Measurements from ENCODE around the gene MCRIP1.

The MCRIP1 gene

DNA sequence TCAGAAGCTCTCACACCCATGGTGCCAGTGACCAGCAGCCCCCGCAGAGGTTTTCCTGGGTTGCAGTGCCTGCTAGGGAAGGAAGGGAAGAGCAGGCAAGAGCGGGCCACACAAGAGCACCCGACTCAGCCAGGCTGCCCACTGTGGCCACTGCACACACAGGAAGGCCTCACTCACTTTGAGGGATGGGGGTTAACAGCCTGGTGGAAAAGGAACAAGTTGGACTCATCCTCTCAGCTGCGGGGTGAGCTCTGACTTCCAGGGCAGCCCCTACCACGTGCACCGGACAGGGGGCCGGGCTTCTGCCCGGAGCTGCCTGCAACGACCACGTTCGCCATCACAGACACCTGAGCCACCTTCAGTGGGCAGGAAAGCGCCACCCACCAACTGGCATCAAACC lies 19.1 kb upstream of the MCRIP1 start:
- no peak for TF ChIP-seq PPARA (CRISPR knock-in tag; IDR thresholded peaks at IDR 0.05; ENCODE audit: borderline replicate concordance)
- TF ChIP-seq, protein P1, sequence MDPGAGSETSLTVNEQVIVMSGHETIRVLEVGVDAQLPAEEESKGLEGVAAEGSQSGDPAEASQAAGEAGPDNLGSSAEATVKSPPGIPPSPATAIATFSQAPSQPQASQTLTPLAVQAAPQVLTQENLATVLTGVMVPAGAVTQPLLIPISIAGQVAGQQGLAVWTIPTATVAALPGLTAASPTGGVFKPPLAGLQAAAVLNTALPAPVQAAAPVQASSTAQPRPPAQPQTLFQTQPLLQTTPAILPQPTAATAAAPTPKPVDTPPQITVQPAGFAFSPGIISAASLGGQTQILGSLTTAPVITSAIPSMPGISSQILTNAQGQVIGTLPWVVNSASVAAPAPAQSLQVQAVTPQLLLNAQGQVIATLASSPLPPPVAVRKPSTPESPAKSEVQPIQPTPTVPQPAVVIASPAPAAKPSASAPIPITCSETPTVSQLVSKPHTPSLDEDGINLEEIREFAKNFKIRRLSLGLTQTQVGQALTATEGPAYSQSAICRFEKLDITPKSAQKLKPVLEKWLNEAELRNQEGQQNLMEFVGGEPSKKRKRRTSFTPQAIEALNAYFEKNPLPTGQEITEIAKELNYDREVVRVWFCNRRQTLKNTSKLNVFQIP (CRISPR knock-in tag; IDR thresholded peaks at IDR 0.05; ENCODE audit: borderline replicate concordance, low read depth), result no peak
- ATAC-seq, result no peak

DNA sequence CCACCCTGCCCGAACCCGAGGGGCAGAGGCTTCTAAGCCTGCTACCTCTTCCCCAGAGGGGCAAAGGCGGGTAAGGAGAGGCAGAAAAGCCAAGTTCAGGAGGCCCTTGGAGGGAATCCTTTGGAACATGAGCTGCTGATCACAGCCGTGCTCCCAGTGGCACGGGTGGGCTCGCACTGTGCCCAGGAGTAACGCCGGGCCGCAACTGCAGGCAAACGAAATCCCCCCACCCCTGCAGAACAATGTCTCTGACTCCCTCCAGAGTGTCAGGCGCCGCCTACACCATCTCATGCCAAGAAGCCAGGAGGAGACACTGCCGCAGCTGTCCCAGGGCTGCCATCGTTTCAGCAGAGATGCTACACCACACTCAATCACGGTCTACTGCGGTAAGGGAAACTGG lies 18.3 kb upstream of the MCRIP1 start:
- ATAC-seq, result no peak
- TF ChIP-seq TOX (CRISPR knock-in tag; IDR thresholded peaks at IDR 0.05; ENCODE audit: borderline replicate concordance) (no peak), ZNF565 (CRISPR knock-in tag; conservative IDR thresholded peaks at IDR 0.05; ENCODE audit: low read depth) (no peak), BACH2 (CRISPR knock-in tag; IDR thresholded peaks at IDR 0.05; ENCODE audit: borderline replicate concordance) (no peak), CSDC2 (CRISPR knock-in tag; IDR thresholded peaks at IDR 0.05) (no peak), ZNF70 (CRISPR knock-in tag; IDR thresholded peaks at IDR 0.05) (no peak), ESRRG (CRISPR knock-in tag; IDR thresholded peaks at IDR 0.05) (no peak), ZC3H10 (CRISPR knock-in tag; IDR thresholded peaks at IDR 0.05) (no peak), ZFP30 (CRISPR knock-in tag; IDR thresholded peaks at IDR 0.05) (no peak)
- TF ChIP-seq, protein P1 (CRISPR knock-in tag; IDR thresholded peaks at IDR 0.05; ENCODE audit: borderline replicate concordance, low read depth), result no peak

DNA sequence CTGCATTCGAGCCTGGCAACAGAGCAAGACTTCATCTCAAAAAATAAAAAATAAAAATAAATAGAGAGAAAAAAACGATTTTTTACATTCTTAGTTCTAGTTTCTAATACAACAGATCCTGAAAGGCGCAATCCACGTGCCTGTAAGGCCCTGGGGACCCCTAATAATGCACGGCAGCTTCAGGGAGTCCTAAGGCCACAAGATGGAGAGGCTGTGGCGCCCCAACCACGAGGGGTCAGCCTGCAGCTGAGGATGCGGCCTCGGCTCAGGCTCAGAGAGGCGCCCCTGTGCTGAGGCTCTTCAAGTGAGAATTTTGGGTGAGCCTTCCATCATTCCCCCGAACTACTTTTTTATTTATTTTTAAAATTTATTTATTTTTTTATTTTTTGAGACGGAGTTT lies 16.4 kb upstream of the MCRIP1 start:
- no peak for ATAC-seq
- TF ChIP-seq ESRRG (CRISPR knock-in tag; IDR thresholded peaks at IDR 0.05) (no peak), OSR1 (CRISPR knock-in tag; IDR thresholded peaks at IDR 0.05) (no peak)

DNA sequence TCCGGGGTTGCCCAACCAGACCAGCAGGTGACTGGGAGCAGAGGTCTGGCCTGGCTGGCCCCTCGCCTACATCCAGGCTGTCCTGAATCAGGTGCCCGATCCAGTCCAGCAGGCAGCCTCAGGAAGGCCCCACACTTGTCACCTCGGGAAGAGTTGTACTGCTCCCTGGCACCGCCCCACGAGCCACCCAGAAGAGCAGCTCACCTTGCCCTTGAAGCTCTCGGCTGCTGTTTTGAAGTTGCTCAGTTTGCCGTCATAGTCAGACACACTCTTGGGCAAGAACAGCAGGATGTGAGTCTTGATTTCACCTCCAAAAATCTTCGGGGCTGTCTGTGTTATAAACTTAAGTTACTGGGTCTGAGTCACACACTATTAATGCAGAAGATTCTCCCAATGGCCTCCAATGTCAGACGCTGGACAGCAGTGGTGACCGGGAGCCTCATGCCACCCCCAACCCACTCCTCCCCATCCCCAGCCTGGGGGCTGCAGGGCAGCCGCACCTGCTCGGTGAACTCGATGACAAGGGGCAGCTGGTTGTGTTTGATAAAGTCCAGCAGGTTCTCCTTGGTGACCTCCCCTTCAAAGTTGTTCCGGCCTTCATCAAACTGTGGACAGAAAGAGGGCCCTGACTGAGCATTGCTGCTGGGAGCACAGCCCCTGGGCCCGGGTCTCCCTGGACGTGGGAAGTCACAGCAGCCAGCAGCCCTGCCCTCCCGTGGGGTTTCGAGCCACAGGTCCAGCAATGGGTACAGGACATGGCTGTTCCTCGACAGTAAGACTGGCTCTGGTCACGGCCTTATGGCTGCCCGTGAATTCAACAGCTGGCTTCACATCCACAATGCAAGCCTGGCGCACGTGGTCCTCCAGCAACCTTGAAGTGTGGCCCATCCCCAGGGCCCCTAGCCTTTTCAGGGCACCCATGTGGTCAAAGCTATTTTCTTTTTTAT lies 13.9 kb upstream of the MCRIP1 start:
- no peak for TF ChIP-seq ZFP3 (CRISPR knock-in tag; IDR thresholded peaks at IDR 0.05)
- TF ChIP-seq, protein P1 (CRISPR knock-in tag; IDR thresholded peaks at IDR 0.05; ENCODE audit: borderline replicate concordance, low read depth), result no peak
- TF ChIP-seq PPARA (CRISPR knock-in tag; IDR thresholded peaks at IDR 0.05; ENCODE audit: borderline replicate concordance), result no peak
- no peak for TF ChIP-seq BACH2 (CRISPR knock-in tag; IDR thresholded peaks at IDR 0.05; ENCODE audit: borderline replicate concordance)
- TF ChIP-seq, protein P2, sequence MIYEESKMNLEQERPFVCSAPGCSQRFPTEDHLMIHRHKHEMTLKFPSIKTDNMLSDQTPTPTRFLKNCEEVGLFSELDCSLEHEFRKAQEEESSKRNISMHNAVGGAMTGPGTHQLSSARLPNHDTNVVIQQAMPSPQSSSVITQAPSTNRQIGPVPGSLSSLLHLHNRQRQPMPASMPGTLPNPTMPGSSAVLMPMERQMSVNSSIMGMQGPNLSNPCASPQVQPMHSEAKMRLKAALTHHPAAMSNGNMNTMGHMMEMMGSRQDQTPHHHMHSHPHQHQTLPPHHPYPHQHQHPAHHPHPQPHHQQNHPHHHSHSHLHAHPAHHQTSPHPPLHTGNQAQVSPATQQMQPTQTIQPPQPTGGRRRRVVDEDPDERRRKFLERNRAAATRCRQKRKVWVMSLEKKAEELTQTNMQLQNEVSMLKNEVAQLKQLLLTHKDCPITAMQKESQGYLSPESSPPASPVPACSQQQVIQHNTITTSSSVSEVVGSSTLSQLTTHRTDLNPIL (CRISPR knock-in tag; IDR thresholded peaks at IDR 0.05; ENCODE audit: low read depth), result no peak
- ATAC-seq, result no peak

DNA sequence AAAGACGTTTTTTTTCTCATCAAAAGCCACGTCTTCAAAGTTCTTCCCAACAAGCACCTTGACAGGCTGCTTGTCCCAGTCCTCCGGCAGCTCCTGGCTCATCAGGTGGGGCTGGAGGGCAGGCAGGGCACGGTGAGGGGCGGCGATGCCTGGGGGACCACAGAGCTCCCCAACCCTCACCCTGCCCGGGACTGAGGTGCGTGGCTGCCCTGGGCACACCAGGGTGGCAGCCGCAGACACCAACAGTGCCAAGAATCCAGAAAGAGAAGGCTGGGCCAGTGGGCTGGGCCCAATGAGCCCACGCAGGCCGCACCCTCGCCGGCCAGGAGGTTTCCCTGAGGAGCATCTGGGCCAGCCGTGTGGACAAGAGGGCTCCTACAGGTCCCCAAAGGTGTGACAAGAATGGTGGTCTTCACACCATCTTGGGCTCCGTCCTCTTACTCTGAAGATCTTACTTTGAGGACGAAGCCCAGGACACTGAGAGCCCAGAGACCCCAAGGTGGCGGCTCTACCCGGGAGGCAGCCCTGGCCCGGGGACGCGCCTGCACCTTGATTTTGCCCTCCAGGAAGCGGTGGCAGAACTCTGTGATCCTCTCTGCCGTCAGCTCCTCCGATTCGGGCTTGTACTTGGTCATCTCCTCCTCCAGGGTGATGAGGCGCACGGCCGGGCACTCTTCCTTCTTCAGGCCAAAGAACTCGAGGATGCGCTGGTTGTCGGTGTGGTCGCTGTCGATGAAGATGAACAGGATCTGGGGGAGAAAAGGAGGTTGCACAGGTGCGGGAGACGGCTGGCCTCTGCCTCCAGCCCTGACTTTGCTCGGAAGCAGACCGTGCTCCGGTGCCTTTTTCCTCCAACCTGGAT lies 13.0 kb upstream of the MCRIP1 start:
- no peak for ATAC-seq
- TF ChIP-seq ESRRG (CRISPR knock-in tag; IDR thresholded peaks at IDR 0.05), result no peak
- TF ChIP-seq ZC3H10 (CRISPR knock-in tag; IDR thresholded peaks at IDR 0.05), result no peak
- TF ChIP-seq ISL1 (CRISPR knock-in tag; IDR thresholded peaks at IDR 0.05), result no peak
- TF ChIP-seq, protein P2 (CRISPR knock-in tag; IDR thresholded peaks at IDR 0.05; ENCODE audit: low read depth), result no peak
- no peak for TF ChIP-seq RARB (CRISPR knock-in tag; IDR thresholded peaks at IDR 0.05)
- no peak for TF ChIP-seq GLIS3 (CRISPR knock-in tag; IDR thresholded peaks at IDR 0.05)
- TF ChIP-seq ZNF565 (CRISPR knock-in tag; conservative IDR thresholded peaks at IDR 0.05; ENCODE audit: low read depth), result no peak
- no peak for TF ChIP-seq TCF4 (CRISPR knock-in tag; IDR thresholded peaks at IDR 0.05; ENCODE audit: borderline replicate concordance)
- TF ChIP-seq ZNF8 (CRISPR knock-in tag; IDR thresholded peaks at IDR 0.05), result no peak
- no peak for TF ChIP-seq SNAI2 (CRISPR knock-in tag; IDR thresholded peaks at IDR 0.05)
- no peak for TF ChIP-seq CSDC2 (CRISPR knock-in tag; IDR thresholded peaks at IDR 0.05)
- TF ChIP-seq PPARA (CRISPR knock-in tag; IDR thresholded peaks at IDR 0.05; ENCODE audit: borderline replicate concordance), result no peak
- TF ChIP-seq ZFP3 (CRISPR knock-in tag; IDR thresholded peaks at IDR 0.05), result no peak
- TF ChIP-seq, protein P3, sequence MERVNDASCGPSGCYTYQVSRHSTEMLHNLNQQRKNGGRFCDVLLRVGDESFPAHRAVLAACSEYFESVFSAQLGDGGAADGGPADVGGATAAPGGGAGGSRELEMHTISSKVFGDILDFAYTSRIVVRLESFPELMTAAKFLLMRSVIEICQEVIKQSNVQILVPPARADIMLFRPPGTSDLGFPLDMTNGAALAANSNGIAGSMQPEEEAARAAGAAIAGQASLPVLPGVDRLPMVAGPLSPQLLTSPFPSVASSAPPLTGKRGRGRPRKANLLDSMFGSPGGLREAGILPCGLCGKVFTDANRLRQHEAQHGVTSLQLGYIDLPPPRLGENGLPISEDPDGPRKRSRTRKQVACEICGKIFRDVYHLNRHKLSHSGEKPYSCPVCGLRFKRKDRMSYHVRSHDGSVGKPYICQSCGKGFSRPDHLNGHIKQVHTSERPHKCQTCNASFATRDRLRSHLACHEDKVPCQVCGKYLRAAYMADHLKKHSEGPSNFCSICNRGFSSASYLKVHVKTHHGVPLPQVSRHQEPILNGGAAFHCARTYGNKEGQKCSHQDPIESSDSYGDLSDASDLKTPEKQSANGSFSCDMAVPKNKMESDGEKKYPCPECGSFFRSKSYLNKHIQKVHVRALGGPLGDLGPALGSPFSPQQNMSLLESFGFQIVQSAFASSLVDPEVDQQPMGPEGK (CRISPR knock-in tag; IDR thresholded peaks at IDR 0.05; ENCODE audit: borderline replicate concordance), result no peak
- TF ChIP-seq BACH2 (CRISPR knock-in tag; IDR thresholded peaks at IDR 0.05; ENCODE audit: borderline replicate concordance), result no peak
- no peak for TF ChIP-seq TOX (CRISPR knock-in tag; IDR thresholded peaks at IDR 0.05; ENCODE audit: borderline replicate concordance)
- no peak for TF ChIP-seq ARNTL (CRISPR knock-in tag; IDR thresholded peaks at IDR 0.05; ENCODE audit: borderline replicate concordance, low read depth)
